Upper lobe of right lung (tissue), 1 donor: ENCODE results near the gene AIMP2. TPM values are rescaled to one million over a fixed set of nuclear protein-coding genes. Genes with fewer than 3 reads are reported as not detected.
"Not testable (repeated sequence)": the region's sequence is repeated elsewhere in the genome, so short reads cannot be mapped to it uniquely, and the experiment has no call there.

Experiments
- ATAC-seq: fragments of 200-7000 bp; cut with Tn5 transposase; one replicate; pipeline ENCODE4 v1.9.1; 2020; ENCODE audit warnings: mild to moderate bottlenecking, moderate library complexity
- DNase-seq: peaks from one replicate; pipeline ENCODE4 v3.0.0-alpha.2; 2020
- H3K27ac ChIP-seq: fragments of 200-600 bp; one replicate; pipeline ENCODE4 v1.8.0; 2022
- H3K27me3 ChIP-seq: fragments of 200-600 bp; one replicate; pipeline ENCODE4 v1.8.0; 2022; ENCODE audit warnings: mild to moderate bottlenecking
- H3K36me3 ChIP-seq: fragments of 200-600 bp; one replicate; pipeline ENCODE4 v1.8.0; 2022
- H3K4me1 ChIP-seq: fragments of 200-600 bp; one replicate; pipeline ENCODE4 v1.8.0; 2022
- H3K4me3 ChIP-seq: fragments of 200-600 bp; one replicate; pipeline ENCODE4 v1.8.0; 2022; ENCODE audit warnings: mild to moderate bottlenecking
- H3K9me3 ChIP-seq: fragments of 200-600 bp; one replicate; pipeline ENCODE4 v1.8.0; 2022
- CTCF ChIP-seq: fragments of 200-600 bp; IDR thresholded peaks from one replicate; pipeline ENCODE4 v1.8.0; 2022; ENCODE audit warnings: antibody characterized with exemption
- intact Hi-C: fragments of 100-400 bp; cut with DNase I; formaldehyde crosslinking; loops from one replicate; pipeline ENCODE4 v1.11.0; 2022
- total RNA-seq: library from RNA; stranded (reverse); fragmentation: NEBNext Ultra II Directional; extraction: Animal tissue kit (Norgen Biotek cat#: 25700); gene quantifications from one replicate; pipeline ENCODE4 v1.2.1, GENCODE V29; 2021
- donor health status: DM: no; HTN: yes; CAD: no; lungs with severe emphysema.

Gene AIMP2
- total RNA-seq, 1 donor from 2014 or later, result 20.3 TPM

GRCh38 chr7:6007386-6007785, 1.7 kb upstream of the AIMP2 start:
- ATAC-seq, result no peak
- Histone ChIP-seq H3K36me3 (peaks cover 14% of the 10 kb centered on the region), H3K9me3 (no peaks in the 10 kb centered on the region), H3K27me3 (no peaks in the 10 kb centered on the region), H3K4me3 (no peak overlapping the region), H3K27ac (no peak overlapping the region), H3K4me1 (peaks cover 31% of the 10 kb centered on the region)
- TF ChIP-seq CTCF, result no peak
- intact Hi-C loops, result no loop called here
- DNase-seq, result no peak

GRCh38 chr7:6007835-6008590, 1.1 kb upstream of the AIMP2 start:
- Histone ChIP-seq H3K4me3 (peak overlapping the region; percentile 81), H3K4me1 (peaks cover 33% of the 10 kb centered on the region), H3K27ac (peak overlapping the region; percentile 90)
- H3K36me3 ChIP-seq, DNase-seq, H3K27me3 ChIP-seq, ATAC-seq, intact Hi-C loops, H3K9me3 ChIP-seq: not testable (repeated sequence)

- DNase-seq, H3K9me3 ChIP-seq, H3K36me3 ChIP-seq, intact Hi-C loops, ATAC-seq, H3K27me3 ChIP-seq, H3K27ac ChIP-seq: not testable (repeated sequence)
- Histone ChIP-seq H3K4me3 (peak overlapping the region; percentile 81), H3K4me1 (peaks cover 33% of the 10 kb centered on the region)
These were observed 1.3 kb downstream of the AIMP2 start for GRCh38 chr7:6010370-6010769.

- ATAC-seq (no peak), DNase-seq (no peak)
- peak overlapping the region; percentile 42 for H3K27ac ChIP-seq
- no peaks in the 10 kb centered on the region for H3K9me3 ChIP-seq
- intact Hi-C loops, result no loop called here
- peaks cover 5% of the 10 kb centered on the region for H3K36me3 ChIP-seq
- TF ChIP-seq CTCF, result no peak
- H3K27me3 ChIP-seq, result no peaks in the 10 kb centered on the region
- no peak overlapping the region for H3K4me3 ChIP-seq
- peaks cover 33% of the 10 kb centered on the region for H3K4me1 ChIP-seq
These were observed 2.5 kb downstream of the AIMP2 start for GRCh38 chr7:6011541-6011940.

- H3K4me1 ChIP-seq, result peaks cover 31% of the 10 kb centered on the region
- DNase-seq (peak; percentile 68), ATAC-seq (peak; percentile 41)
- H3K9me3 ChIP-seq, result no peaks in the 10 kb centered on the region
- H3K36me3 ChIP-seq, result peaks cover 13% of the 10 kb centered on the region
- no peak for TF ChIP-seq CTCF
- H3K27ac ChIP-seq, result peak overlapping the region; percentile 42
- H3K27me3 ChIP-seq, result no peaks in the 10 kb centered on the region
- intact Hi-C loops, result no loop called here
- H3K4me3 ChIP-seq, result no peak overlapping the region
These were observed 3.5 kb downstream of the AIMP2 start for GRCh38 chr7:6012355-6013104.

- Histone ChIP-seq H3K4me1 (peaks cover 12% of the 10 kb centered on the region), H3K4me3 (no peak overlapping the region), H3K27me3 (no peaks in the 10 kb centered on the region), H3K36me3 (peaks cover 46% of the 10 kb centered on the region), H3K9me3 (no peaks in the 10 kb centered on the region), H3K27ac (no peak overlapping the region)
- intact Hi-C loops, result no loop called here
- DNase-seq (peak; percentile 78), ATAC-seq (peak; percentile 64)
- no peak for TF ChIP-seq CTCF
These were observed 7.0 kb downstream of the AIMP2 start for GRCh38 chr7:6015917-6016652.
